Progenitor cell of endocrine pancreas (in vitro differentiated cells): ENCODE measurements around the gene OGN. TPM values are rescaled to one million over a fixed set of nuclear protein-coding genes. Genes with fewer than 3 reads are reported as not detected.

Source experiments
- DNase-seq: peaks from one replicate; pipeline ENCODE4 v3.0.0; 2021; ENCODE audit warnings: low spot score; ENCODE audit not compliant: unreplicated experiment
- H3K27ac Mint-ChIP-seq: 2 replicates; pipeline ENCODE4 v1.8.0; 2021; ENCODE audit warnings: mild to moderate bottlenecking, moderate library complexity, mixed read lengths
- H3K27me3 Mint-ChIP-seq: 2 replicates; pipeline ENCODE4 v1.8.0; 2021; ENCODE audit warnings: mixed read lengths
- H3K36me3 Mint-ChIP-seq: 2 replicates; pipeline ENCODE4 v1.8.0; 2022; ENCODE audit warnings: mixed read lengths; ENCODE audit not compliant: insufficient read depth
- H3K4me1 Mint-ChIP-seq: 2 replicates; pipeline ENCODE4 v1.8.0; 2021; ENCODE audit warnings: low read depth, mixed read lengths
- H3K4me3 Mint-ChIP-seq: 2 replicates; pipeline ENCODE4 v1.8.0; 2021; ENCODE audit warnings: low read depth, mild to moderate bottlenecking, moderate library complexity, mixed read lengths
- H3K9me3 Mint-ChIP-seq: 2 replicates; pipeline ENCODE4 v1.8.0; 2021; ENCODE audit warnings: low read depth, mixed read lengths
- CTCF ChIP-seq: fragments of 200-600 bp; sonication (generic); IDR thresholded peaks from one replicate; pipeline ENCODE4 v1.5.0; 2021; ENCODE audit warnings: antibody characterized with exemption, mild to moderate bottlenecking; ENCODE audit not compliant: unreplicated experiment
- total RNA-seq: library from RNA; stranded (reverse); gene quantifications from 2 replicates; pipeline ENCODE4 v1.2.1, GENCODE V29; 2021

The OGN gene
- total RNA-seq, 1 donor from 2014 or later = not detected

- DNase-seq = no peak
- Mint-ChIP-seq H3K27me3 (no peaks in the 10 kb centered on the region), H3K4me1 (no peaks in the 10 kb centered on the region), H3K9me3 (peaks cover 13% of the 10 kb centered on the region), H3K27ac (no peak overlapping the region), H3K36me3 (peaks cover 12% of the 10 kb centered on the region), H3K4me3 (no peak overlapping the region)
- TF ChIP-seq CTCF = no peak
Observed at GRCh38 chr9:92349771-92350739, 54.3 kb downstream of the OGN start.

GRCh38 chr9:92345582-92345981 is 58.8 kb downstream of the OGN start:
- H3K4me1 Mint-ChIP-seq = no peaks in the 10 kb centered on the region
- H3K9me3 Mint-ChIP-seq = peaks cover 4% of the 10 kb centered on the region
- H3K36me3 Mint-ChIP-seq = peaks cover 4% of the 10 kb centered on the region
- no peak for DNase-seq
- no peak overlapping the region for H3K4me3 Mint-ChIP-seq
- no peak for TF ChIP-seq CTCF
- H3K27me3 Mint-ChIP-seq = no peaks in the 10 kb centered on the region
- H3K27ac Mint-ChIP-seq = no peak overlapping the region

- peaks cover 7% of the 10 kb centered on the region for H3K36me3 Mint-ChIP-seq
- peaks cover 4% of the 10 kb centered on the region for H3K9me3 Mint-ChIP-seq
- no peak overlapping the region for H3K4me3 Mint-ChIP-seq
- DNase-seq = no peak
- TF ChIP-seq CTCF = no peak
- H3K4me1 Mint-ChIP-seq = no peaks in the 10 kb centered on the region
- H3K27ac Mint-ChIP-seq = no peak overlapping the region
- H3K27me3 Mint-ChIP-seq = no peaks in the 10 kb centered on the region
Observed at GRCh38 chr9:92342825-92343488, 61.4 kb downstream of the OGN start.

GRCh38 chr9:92341578-92341977 is 62.8 kb downstream of the OGN start:
- Mint-ChIP-seq H3K9me3 (peaks cover 4% of the 10 kb centered on the region), H3K4me1 (no peaks in the 10 kb centered on the region)
- DNase-seq = no peak

More at GRCh38 chr9:92341578-92341977, 62.8 kb downstream of the OGN start:
- Mint-ChIP-seq H3K4me3 (no peak overlapping the region), H3K36me3 (peaks cover 7% of the 10 kb centered on the region), H3K27ac (no peak overlapping the region), H3K27me3 (no peaks in the 10 kb centered on the region)
- TF ChIP-seq CTCF = no peak
